HG02610 (cell line): ENCODE data around the gene HABP2.

Experiments
- ATAC-seq: cut with Tn5 transposase; IDR thresholded peaks from one replicate; pipeline ENCODE4 v1.9.1; 2021; ENCODE audit warnings: mild to moderate bottlenecking, moderate library complexity; ENCODE audit not compliant: unreplicated experiment

The HABP2 gene

GRCh38 chr10:113625461-113626186, 72.8 kb downstream of the HABP2 start:
- no peak for ATAC-seq

GRCh38 chr10:113626809-113627355, 74.0 kb downstream of the HABP2 start:
- no peak for ATAC-seq

GRCh38 chr10:113627836-113628235, 75.0 kb downstream of the HABP2 start:
- ATAC-seq: no peak

- ATAC-seq: no peak
Observed at GRCh38 chr10:113628607-113629153, 75.8 kb downstream of the HABP2 start.

- no peak for ATAC-seq
Observed at GRCh38 chr10:113630929-113631533, 78.2 kb downstream of the HABP2 start.

GRCh38 chr10:113631684-113632367, 79.0 kb downstream of the HABP2 start:
- ATAC-seq: no peak
